Natural killer cell (primary cell): ENCODE measurements around the gene FHIT. TPM values are rescaled to one million over a fixed set of nuclear protein-coding genes. Genes with fewer than 3 reads are reported as not detected.

ENCODE experiments used
- ATAC-seq, 3 donors: fragments of 150-1000 bp in 2 of 3; fragments of 200-7000 bp in 1 of 3; cut with Tn5 transposase; 1 replicate in 1 of 3; 2 replicates in 2 of 3; pipeline ENCODE4 v1.10.0; 2021; ENCODE audit warnings: mild to moderate bottlenecking in 2 of 3, moderate library complexity in 2 of 3
- DNase-seq, 2 donors: peaks; one replicate each; pipeline versions ENCODE4 v3.0.0 to v3.0.0-alpha.2; 2013 to 2021; ENCODE audit warnings: mixed read lengths in 1 of 2
- H3K27ac ChIP-seq: one replicate; pipeline ENCODE4 v1.5.1; 2013; ENCODE audit warnings: mild to moderate bottlenecking, low read length
- H3K27me3 ChIP-seq: one replicate; pipeline ENCODE4 v1.6.1; 2013; ENCODE audit warnings: low read length; ENCODE audit not compliant: control insufficient read depth, insufficient read depth
- H3K36me3 ChIP-seq: one replicate; pipeline ENCODE4 v1.6.1; 2013; ENCODE audit warnings: low read length; ENCODE audit not compliant: control insufficient read depth, insufficient read depth
- H3K4me1 ChIP-seq: one replicate; pipeline ENCODE4 v1.6.1; 2013; ENCODE audit warnings: low read length; ENCODE audit not compliant: control insufficient read depth, insufficient read depth
- H3K4me3 ChIP-seq: one replicate; pipeline ENCODE4 v1.5.1; 2013; ENCODE audit warnings: low read length
- H3K9me3 ChIP-seq: one replicate; pipeline ENCODE4 v1.6.1; 2013; ENCODE audit warnings: low read length; ENCODE audit not compliant: control insufficient read depth, insufficient read depth
- H3K27ac Mint-ChIP-seq, 2 donors: one replicate each; pipeline ENCODE4 v1.8.0; 2022; ENCODE audit warnings: mild to moderate bottlenecking in 2 of 2, mixed read lengths in 2 of 2, moderate library complexity in 1 of 2
- H3K27me3 Mint-ChIP-seq, 2 donors: one replicate each; pipeline ENCODE4 v1.8.0; 2022; ENCODE audit warnings: low read depth in 2 of 2, mixed read lengths in 2 of 2
- H3K36me3 Mint-ChIP-seq: one replicate; pipeline ENCODE4 v1.8.0; 2022; ENCODE audit warnings: mixed read lengths
- H3K4me1 Mint-ChIP-seq, 2 donors: one replicate each; pipeline ENCODE4 v1.8.0; 2022; ENCODE audit warnings: mixed read lengths in 2 of 2
- H3K4me3 Mint-ChIP-seq: one replicate; pipeline ENCODE4 v1.8.0; 2022; ENCODE audit warnings: mild to moderate bottlenecking, moderate library complexity, mixed read lengths
- H3K9me3 Mint-ChIP-seq, 2 donors: one replicate each; pipeline ENCODE4 v1.8.0; 2022; ENCODE audit warnings: mixed read lengths in 2 of 2
- WGBS: methylation state at CpG from one replicate; pipeline ENCODE4 v1.1.7; 2013; ENCODE audit warnings: missing lambda C conversion rate; ENCODE audit not compliant: insufficient coverage; 5-methylcytosine and 5-hydroxymethylcytosine counted together
- intact Hi-C: fragments of 100-400 bp; cut with micrococcal nuclease; formaldehyde crosslinking; loops from one replicate; pipeline ENCODE4 v1.14.2; 2022
- total RNA-seq, 4 donors: library from RNA; stranded (reverse); fragments of 120-200 nt in 1 of 4; gene quantifications; one replicate each; pipeline versions ENCODE4 v1.2.3 to v1.2.4, GENCODE V29; 2013 to 2022
- TF ChIP-seq, protein P1 (sequence below): fragments of 200-600 bp; IDR thresholded peaks from one replicate; pipeline ENCODE4 v1.8.0; 2022; ENCODE audit warnings: antibody characterized with exemption

The FHIT gene
- total RNA-seq, 3 donors from 2014 or later (not counting 1 experiment from before 2014, with no cell fraction given) = 2.7 to 6.1 (median 3.3) TPM

DNA sequence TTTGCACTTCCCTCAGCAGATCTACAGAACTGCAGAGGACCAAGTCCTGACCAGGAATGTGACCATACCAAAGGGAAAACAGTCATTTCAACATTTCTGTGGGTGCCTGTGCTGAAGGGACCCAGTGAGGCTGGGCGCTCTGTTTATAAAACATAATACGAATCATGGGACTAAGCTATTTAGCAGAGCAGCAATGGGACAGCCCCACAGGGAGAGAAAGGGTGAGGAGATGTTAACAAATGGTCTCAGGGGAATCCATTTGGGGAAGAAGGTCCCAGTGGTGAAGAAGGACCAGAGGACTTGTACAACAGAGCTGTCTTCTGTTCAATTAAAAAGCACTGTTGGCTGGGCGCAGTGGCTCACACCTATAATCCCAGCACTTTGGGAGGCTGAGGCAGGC lies 1025.4 kb downstream of the FHIT start:
- no peak overlapping the region for H3K4me3 Mint-ChIP-seq
- peaks cover 6% of the 10 kb centered on the region for H3K4me1 ChIP-seq
- no peaks in the 10 kb centered on the region for H3K9me3 Mint-ChIP-seq
- no peak overlapping the region for H3K27ac ChIP-seq
- H3K36me3 Mint-ChIP-seq = no peaks in the 10 kb centered on the region
- intact Hi-C loops = no loop called here
- 87% methylated on average over 3 of the region's 3 CpGs for WGBS
- no peaks in the 10 kb centered on the region for H3K9me3 ChIP-seq
- no peaks in the 10 kb centered on the region for H3K27me3 Mint-ChIP-seq
- H3K36me3 ChIP-seq = no peaks in the 10 kb centered on the region
- no peak for DNase-seq
- H3K27me3 ChIP-seq = no peaks in the 10 kb centered on the region
- H3K4me3 ChIP-seq = no peak overlapping the region
- H3K4me1 Mint-ChIP-seq = peaks cover 16 to 18% of the 10 kb centered on the region in 2 donors
- no peak for ATAC-seq
- TF ChIP-seq, protein P1, sequence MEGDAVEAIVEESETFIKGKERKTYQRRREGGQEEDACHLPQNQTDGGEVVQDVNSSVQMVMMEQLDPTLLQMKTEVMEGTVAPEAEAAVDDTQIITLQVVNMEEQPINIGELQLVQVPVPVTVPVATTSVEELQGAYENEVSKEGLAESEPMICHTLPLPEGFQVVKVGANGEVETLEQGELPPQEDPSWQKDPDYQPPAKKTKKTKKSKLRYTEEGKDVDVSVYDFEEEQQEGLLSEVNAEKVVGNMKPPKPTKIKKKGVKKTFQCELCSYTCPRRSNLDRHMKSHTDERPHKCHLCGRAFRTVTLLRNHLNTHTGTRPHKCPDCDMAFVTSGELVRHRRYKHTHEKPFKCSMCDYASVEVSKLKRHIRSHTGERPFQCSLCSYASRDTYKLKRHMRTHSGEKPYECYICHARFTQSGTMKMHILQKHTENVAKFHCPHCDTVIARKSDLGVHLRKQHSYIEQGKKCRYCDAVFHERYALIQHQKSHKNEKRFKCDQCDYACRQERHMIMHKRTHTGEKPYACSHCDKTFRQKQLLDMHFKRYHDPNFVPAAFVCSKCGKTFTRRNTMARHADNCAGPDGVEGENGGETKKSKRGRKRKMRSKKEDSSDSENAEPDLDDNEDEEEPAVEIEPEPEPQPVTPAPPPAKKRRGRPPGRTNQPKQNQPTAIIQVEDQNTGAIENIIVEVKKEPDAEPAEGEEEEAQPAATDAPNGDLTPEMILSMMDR = no peak
- no peak overlapping the region for H3K27ac Mint-ChIP-seq

DNA sequence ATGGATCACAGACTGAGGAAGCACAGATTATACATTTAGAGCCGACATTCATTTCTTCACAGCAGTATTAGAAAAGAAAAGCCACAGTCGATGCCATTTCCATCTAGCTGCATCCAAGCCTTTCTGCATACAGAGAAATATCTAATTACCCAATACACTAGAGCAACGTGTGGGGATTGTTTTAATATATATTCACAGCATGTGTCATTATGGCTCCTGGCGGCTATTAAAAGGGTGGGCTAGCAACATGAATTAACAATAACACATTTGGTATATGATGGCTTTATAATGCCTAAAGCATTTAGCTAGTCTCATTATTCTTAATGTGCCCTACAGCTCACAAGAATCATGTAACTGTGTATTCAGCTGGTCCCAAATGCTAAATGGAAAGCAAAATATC lies 1030.5 kb downstream of the FHIT start:
- no peak overlapping the region for H3K4me3 ChIP-seq
- WGBS = 100% methylated on average over 1 of the region's 4 CpGs
- no peaks in the 10 kb centered on the region for H3K36me3 ChIP-seq
- TF ChIP-seq, protein P1 = no peak
- no peak for ATAC-seq
- H3K4me1 ChIP-seq = no peaks in the 10 kb centered on the region
- no peak overlapping the region for H3K27ac ChIP-seq
- DNase-seq = no peak
- Mint-ChIP-seq H3K4me1 (no peaks in the 10 kb centered on the region), H3K4me3 (no peak overlapping the region), H3K27me3 (peaks cover 0 to 2% of the 10 kb centered on the region in 2 donors), H3K27ac (no peak overlapping the region), H3K9me3 (no peaks in the 10 kb centered on the region), H3K36me3 (no peaks in the 10 kb centered on the region)
- H3K9me3 ChIP-seq = no peaks in the 10 kb centered on the region
- no peaks in the 10 kb centered on the region for H3K27me3 ChIP-seq
- intact Hi-C loops = no loop called here

DNA sequence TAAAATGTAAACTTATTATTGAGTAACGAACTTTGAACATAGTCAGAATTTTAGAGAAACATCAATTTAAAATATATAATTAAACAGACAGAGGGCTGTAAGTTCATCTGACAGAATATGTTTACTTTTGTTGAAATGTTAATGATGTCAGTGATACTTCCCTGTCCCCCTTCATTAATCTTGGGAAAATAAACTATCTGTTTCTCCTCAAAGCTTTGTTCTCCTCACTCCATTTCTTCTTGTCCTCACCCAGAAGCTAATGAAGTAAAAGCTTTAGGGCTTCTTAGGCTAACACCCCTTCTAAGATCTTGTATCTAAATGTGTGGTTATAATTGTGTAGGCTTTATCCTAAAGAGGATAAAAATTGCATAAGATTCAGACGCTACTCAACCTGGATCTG lies 1031.8 kb downstream of the FHIT start:
- no peak overlapping the region for H3K4me3 ChIP-seq
- Mint-ChIP-seq H3K27me3 (peaks cover 0 to 2% of the 10 kb centered on the region in 2 donors), H3K4me1 (no peaks in the 10 kb centered on the region), H3K27ac (no peak overlapping the region), H3K4me3 (no peak overlapping the region), H3K9me3 (no peaks in the 10 kb centered on the region), H3K36me3 (no peaks in the 10 kb centered on the region)
- TF ChIP-seq, protein P1 = no peak
- DNase-seq (no peak), ATAC-seq (no peak)
- no peaks in the 10 kb centered on the region for H3K4me1 ChIP-seq
- no peaks in the 10 kb centered on the region for H3K36me3 ChIP-seq
- H3K27me3 ChIP-seq = no peaks in the 10 kb centered on the region
- WGBS = 100% methylated on average over 1 of the region's 2 CpGs
- intact Hi-C loops = no loop called here
- H3K9me3 ChIP-seq = no peaks in the 10 kb centered on the region
- no peak overlapping the region for H3K27ac ChIP-seq

DNA sequence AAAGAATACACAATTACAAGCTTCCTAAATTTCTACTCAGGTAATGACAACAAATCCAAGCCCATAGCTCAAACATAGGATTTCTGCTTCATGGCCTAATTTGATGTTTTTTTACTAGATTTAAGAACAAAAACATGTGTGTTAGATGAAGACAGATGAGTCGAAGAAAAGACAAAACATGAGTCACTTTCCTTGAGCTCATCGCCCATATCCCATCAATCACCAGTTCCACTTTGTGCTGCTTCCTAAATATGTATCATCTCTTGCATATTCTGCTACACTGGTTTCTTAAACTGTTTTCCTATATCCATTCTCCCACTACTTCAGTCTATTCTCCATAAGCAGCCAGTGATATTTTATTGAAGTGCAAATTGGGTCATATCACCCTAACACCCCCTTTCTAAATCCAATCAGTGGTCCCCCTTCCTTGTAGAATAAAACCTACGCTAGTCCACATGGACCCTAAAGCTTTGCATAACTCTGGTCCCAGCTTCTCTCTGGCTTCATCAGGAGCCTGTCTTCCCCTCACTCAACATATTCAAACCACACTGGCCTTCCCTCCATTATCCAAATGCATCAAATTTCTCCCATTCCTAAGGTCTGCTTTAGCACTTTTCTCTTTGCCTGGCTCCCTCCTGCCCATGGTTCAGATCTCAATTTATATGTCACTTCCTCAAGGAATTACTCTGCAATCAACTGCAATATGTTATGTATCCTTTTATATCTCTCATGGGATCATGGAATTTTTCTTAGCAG lies 1033.9 kb downstream of the FHIT start:
- Histone ChIP-seq H3K4me1 (no peaks in the 10 kb centered on the region), H3K9me3 (no peaks in the 10 kb centered on the region), H3K27me3 (no peaks in the 10 kb centered on the region), H3K27ac (no peak overlapping the region), H3K4me3 (no peak overlapping the region), H3K36me3 (no peaks in the 10 kb centered on the region)
- H3K27me3 Mint-ChIP-seq = peaks cover 0 to 2% of the 10 kb centered on the region in 2 donors
- H3K27ac Mint-ChIP-seq = no peak overlapping the region
- TF ChIP-seq, protein P1 = no peak
- H3K4me3 Mint-ChIP-seq = no peak overlapping the region
- ATAC-seq (no peak), DNase-seq (no peak)
- 85% methylated on average over 3 of the region's 3 CpGs for WGBS
- intact Hi-C loops = no loop called here
- H3K4me1 Mint-ChIP-seq = no peaks in the 10 kb centered on the region
- no peaks in the 10 kb centered on the region for H3K9me3 Mint-ChIP-seq
- H3K36me3 Mint-ChIP-seq = no peaks in the 10 kb centered on the region
